ENCODE results near the gene ECSCR. TPM values are rescaled to one million over a fixed set of nuclear protein-coding genes. Genes with fewer than 3 reads are reported as not detected.
A peak's percentile ranks its signal among the peaks of the same experiment; 100 is the strongest.

ECSCR gene
- total and polyA plus RNA-seq, 2 donors (not counting 3 experiments of a cell fraction or from before 2014, with no cell fraction given), result 365 to 1,085 TPM

DNA sequence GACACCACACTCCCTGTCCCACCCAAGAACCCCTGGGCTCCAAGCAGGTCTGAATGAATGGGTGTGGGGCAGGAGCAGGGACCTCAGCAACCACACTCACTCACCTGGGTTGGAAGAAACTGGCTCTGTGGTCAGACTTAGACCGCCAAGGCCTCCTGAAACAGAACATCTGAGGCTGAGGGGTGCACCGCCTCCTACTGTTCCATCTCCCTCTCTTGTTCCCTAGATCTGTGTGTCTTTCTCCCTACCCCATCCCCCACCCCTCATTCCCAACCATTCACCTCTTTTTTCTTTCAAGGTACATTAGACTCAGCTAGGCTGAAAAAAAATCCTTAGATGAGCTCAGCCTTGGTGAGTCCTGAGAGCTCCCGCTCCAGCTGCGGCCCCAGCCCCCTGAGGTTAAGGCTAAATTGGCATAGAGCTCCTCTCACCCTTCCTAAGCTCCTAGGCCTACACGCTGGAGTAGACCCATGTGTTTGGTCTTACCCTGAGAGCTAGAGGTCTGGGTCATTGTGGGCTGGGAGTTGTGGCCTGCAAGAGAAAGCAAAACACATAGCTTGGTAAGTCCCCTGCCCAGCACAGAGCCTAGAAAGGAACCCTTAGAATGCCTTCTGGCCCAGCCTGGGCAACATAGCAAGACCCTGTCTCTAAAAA is 4.8 kb downstream of the ECSCR start:
- intact Hi-C loops (cut with micrococcal nuclease) (loop anchor here (2.0 kb wide), 2 partner anchors 15 to 55 kb away; no protein-coding TSS in a partner anchor), dilution Hi-C loops (cut with MboI; ENCODE audit: extremely low pct_ligation_motif_present, low sequenced_read_pairs) (no loop called here)
- Histone ChIP-seq H3K9ac (replicated peaks; ENCODE audit: extremely low read depth, insufficient read depth, low read length) (peak overlapping the region; percentile 5), H3K9me1 (replicated peaks; ENCODE audit: control insufficient read depth, extremely low read depth, insufficient read depth, low read length) (no peaks in the 10 kb centered on the region), H3K36me3 (ENCODE audit: control insufficient read depth in 2 of 2, extremely low read depth in 1 of 2, insufficient read depth in 2 of 2, low read length in 2 of 2) (peaks cover 29 to 42% of the 10 kb centered on the region in 2 experiments), H3K4me2 (ENCODE audit: insufficient read depth, low read length) (no peak overlapping the region), H3K9me3 (replicated peaks; ENCODE audit: control insufficient read depth, insufficient read depth, low read length) (no peaks in the 10 kb centered on the region), H2AFZ (ENCODE audit: low read depth, low read length) (no peak overlapping the region), H3K4me3 (replicated peaks in 1 of 3; ENCODE audit: insufficient read depth in 1 of 3, low read depth in 1 of 3, low read length in 3 of 3) (no peak overlapping the region), H3K27me3 (ENCODE audit: control insufficient read depth in 2 of 2, insufficient read depth in 2 of 2, low read length in 2 of 2) (no peaks in the 10 kb centered on the region), H3K27ac (ENCODE audit: insufficient read depth, low read depth, low read length) (peak overlapping the region; percentile 99), H3K4me1 (ENCODE audit: control insufficient read depth, extremely low read depth, insufficient read depth, low read length) (peaks cover 33% of the 10 kb centered on the region), H4K20me1 (replicated peaks; ENCODE audit: control insufficient read depth, extremely low read depth, insufficient read depth, low read length) (no peaks in the 10 kb centered on the region), H3K79me2 (ENCODE audit: control insufficient read depth, insufficient read depth, low read length) (peaks cover 63% of the 10 kb centered on the region)
- ChIA-PET POLR2A (interaction anchor here (0.7 to 2.4 kb wide), 4 partner anchors 12 to 61 kb away, joined by 3 to 15 read pairs (median 6); no protein-coding TSS in a partner anchor), CTCF (interaction anchor here (0.7 to 2.9 kb wide), 6 partner anchors 12 to 55 kb away, joined by 3 to 26 read pairs (median 8); partner anchors contain the start of gene STING1)
- DNase-seq (ENCODE audit: low read depth, low spot score) (no peak), FAIRE-seq (no peak)
- TF ChIP-seq POLR2A (IDR thresholded peaks at IDR 0.05; ENCODE audit: low read depth, low read length) (no peak), MAX (IDR thresholded peaks at IDR 0.05; ENCODE audit: insufficient read depth, insufficient read length) (no peak), EZH2 (IDR thresholded peaks at IDR 0.05; ENCODE audit: borderline replicate concordance, low read depth, low read length, severe bottlenecking) (no peak), CTCF (IDR thresholded peaks at IDR 0.05; ENCODE audit: extremely low read depth in 1 of 2, insufficient read depth in 1 of 2, low read depth in 1 of 2, low read length in 2 of 2) (no peak), GATA2 (IDR thresholded peaks at IDR 0.05; ENCODE audit: insufficient read depth, insufficient read length, low read depth, low read length) (no peak), POLR2AphosphoS5 (IDR thresholded peaks at IDR 0.05; ENCODE audit: insufficient read depth, low read depth, low read length) (peak; percentile 13)
- no TSS peak for BruUV-seq (replicated peaks)
